Cardiac fibroblast (primary cell): ENCODE measurements around the gene TAAR1.
"Not testable (repeated sequence)": the region's sequence is repeated elsewhere in the genome, so short reads cannot be mapped to it uniquely, and the experiment has no call there.

ENCODE experiments used
- DNase-seq, 2 donors: peaks; one replicate each; pipeline versions ENCODE4 v3.0.0 to v3.0.0-alpha.2; 2010; ENCODE audit warnings: low read depth in 2 of 2
- H3K4me3 ChIP-seq, 2 donors: replicated peaks in 1 of 2; 1 replicate in 1 of 2; 2 replicates in 1 of 2; pipeline ENCODE4 v1.5.1; 2011; ENCODE audit warnings: low read depth in 2 of 2, low read length in 2 of 2, mild to moderate bottlenecking in 2 of 2, moderate library complexity in 1 of 2
- CTCF ChIP-seq: IDR thresholded peaks from one replicate; pipeline ENCODE4 v1.5.1; 2011; ENCODE audit warnings: low read depth, mild to moderate bottlenecking, low read length, inconsistent platforms

The TAAR1 gene

GRCh38 chr6:132643547-132643946 is 15.4 kb downstream of the TAAR1 start:
- DNase-seq = no peak
- no peak for TF ChIP-seq CTCF
- no peak overlapping the region for H3K4me3 ChIP-seq

- not testable (repeated sequence) for DNase-seq, H3K4me3 ChIP-seq
Observed at GRCh38 chr6:132637135-132637534, 21.8 kb downstream of the TAAR1 start.

GRCh38 chr6:132635906-132636305 is 23.1 kb downstream of the TAAR1 start:
- DNase-seq, H3K4me3 ChIP-seq: not testable (repeated sequence)

- not testable (repeated sequence) for DNase-seq, H3K4me3 ChIP-seq
Observed at GRCh38 chr6:132635288-132635687, 23.7 kb downstream of the TAAR1 start.

- H3K4me3 ChIP-seq = no peak overlapping the region
- TF ChIP-seq CTCF = no peak
- no peak for DNase-seq
Observed at GRCh38 chr6:132634796-132635195, 24.2 kb downstream of the TAAR1 start.

- no peak for DNase-seq
- no peak overlapping the region for H3K4me3 ChIP-seq
- TF ChIP-seq CTCF = no peak
Observed at GRCh38 chr6:132633362-132633761, 25.6 kb downstream of the TAAR1 start.

- TF ChIP-seq CTCF = no peak
- no peak for DNase-seq
- H3K4me3 ChIP-seq = no peak within 1 kb of the TSS
Observed at GRCh38 chr6:132624175-132624574, 34.8 kb downstream of the TAAR1 start, which contains the start of gene TAAR2. TAAR2 (minus strand) TSS chr6:132624275; CDS start chr6:132624275, 0 bp downstream.

- no peak overlapping the region for H3K4me3 ChIP-seq
- DNase-seq = no peak
- TF ChIP-seq CTCF = no peak
Observed at GRCh38 chr6:132623106-132623845, 35.7 kb downstream of the TAAR1 start.
